GM12801 (cell line): Measurements from ENCODE around the gene VEZF1.

Experiments used
- CTCF ChIP-seq: IDR thresholded peaks from one replicate; pipeline ENCODE4 v1.5.1; 2011; ENCODE audit warnings: control low read depth; ENCODE audit not compliant: insufficient read length; ENCODE audit errors: extremely low read depth

Gene VEZF1

GRCh38 chr17:57987581-57988300 lies at the start of gene VEZF1:
VEZF1 (minus strand) TSS chr17:57988254; CDS start chr17:57988111, 143 bp downstream.
- TF ChIP-seq CTCF = no peak

GRCh38 chr17:58032691-58033415 lies 44.8 kb upstream of the VEZF1 start:
- no peak for TF ChIP-seq CTCF

- TF ChIP-seq CTCF = no peak
Measured at GRCh38 chr17:58028578-58028977, 40.5 kb upstream of the VEZF1 start.

GRCh38 chr17:58020401-58020800 lies 32.3 kb upstream of the VEZF1 start:
- no peak for TF ChIP-seq CTCF

- TF ChIP-seq CTCF = no peak
Measured at GRCh38 chr17:58019521-58019920, 31.5 kb upstream of the VEZF1 start.

GRCh38 chr17:58019039-58019438 lies 31.0 kb upstream of the VEZF1 start:
- no peak for TF ChIP-seq CTCF

- TF ChIP-seq CTCF = no peak
Measured at GRCh38 chr17:58010067-58010799, 22.2 kb upstream of the VEZF1 start.
